Measurements from ENCODE around the gene OTOG. TPM values are rescaled to one million over a fixed set of nuclear protein-coding genes. Genes with fewer than 3 reads are reported as not detected.

The OTOG gene
- total RNA-seq, 1 donor: not detected

- no peak for TF ChIP-seq CTCF (IDR thresholded peaks at IDR 0.05; ENCODE audit: insufficient read depth, low read length)
- no peak for DNase-seq (ENCODE audit: low read depth)
- H3K4me3 ChIP-seq (ENCODE audit: low read depth, low read length): no peak overlapping the region
Measured at GRCh38 chr11:17515443-17516176, 31.4 kb upstream of the OTOG start.

- TF ChIP-seq CTCF (IDR thresholded peaks at IDR 0.05; ENCODE audit: insufficient read depth, low read length): no peak
- no peak for DNase-seq (ENCODE audit: low read depth)
- H3K4me3 ChIP-seq (ENCODE audit: low read depth, low read length): no peak overlapping the region
Measured at GRCh38 chr11:17516551-17517150, 30.4 kb upstream of the OTOG start.

- no peak for TF ChIP-seq CTCF (IDR thresholded peaks at IDR 0.05; ENCODE audit: insufficient read depth, low read length)
Measured at GRCh38 chr11:17517186-17517585, 29.9 kb upstream of the OTOG start.

GRCh38 chr11:17518366-17518765 is 28.7 kb upstream of the OTOG start:
- H3K4me3 ChIP-seq (ENCODE audit: low read depth, low read length): no peak overlapping the region
- no peak for TF ChIP-seq CTCF (IDR thresholded peaks at IDR 0.05; ENCODE audit: insufficient read depth, low read length)
- no peak for DNase-seq (ENCODE audit: low read depth)

More at GRCh38 chr11:17517186-17517585, 29.9 kb upstream of the OTOG start:
- no peak for DNase-seq (ENCODE audit: low read depth)
- no peak overlapping the region for H3K4me3 ChIP-seq (ENCODE audit: low read depth, low read length)

- TF ChIP-seq CTCF (IDR thresholded peaks at IDR 0.05; ENCODE audit: insufficient read depth, low read length): no peak
Measured at GRCh38 chr11:17519061-17519885, 27.8 kb upstream of the OTOG start.

GRCh38 chr11:17521106-17521900 is 25.8 kb upstream of the OTOG start:
- no peak for DNase-seq (ENCODE audit: low read depth)
- H3K4me3 ChIP-seq (ENCODE audit: low read depth, low read length): no peak overlapping the region
- no peak for TF ChIP-seq CTCF (IDR thresholded peaks at IDR 0.05; ENCODE audit: insufficient read depth, low read length)

More at GRCh38 chr11:17519061-17519885, 27.8 kb upstream of the OTOG start:
- no peak overlapping the region for H3K4me3 ChIP-seq (ENCODE audit: low read depth, low read length)
- no peak for DNase-seq (ENCODE audit: low read depth)
